ENCODE data around the gene EDN3.

Gene EDN3

DNA sequence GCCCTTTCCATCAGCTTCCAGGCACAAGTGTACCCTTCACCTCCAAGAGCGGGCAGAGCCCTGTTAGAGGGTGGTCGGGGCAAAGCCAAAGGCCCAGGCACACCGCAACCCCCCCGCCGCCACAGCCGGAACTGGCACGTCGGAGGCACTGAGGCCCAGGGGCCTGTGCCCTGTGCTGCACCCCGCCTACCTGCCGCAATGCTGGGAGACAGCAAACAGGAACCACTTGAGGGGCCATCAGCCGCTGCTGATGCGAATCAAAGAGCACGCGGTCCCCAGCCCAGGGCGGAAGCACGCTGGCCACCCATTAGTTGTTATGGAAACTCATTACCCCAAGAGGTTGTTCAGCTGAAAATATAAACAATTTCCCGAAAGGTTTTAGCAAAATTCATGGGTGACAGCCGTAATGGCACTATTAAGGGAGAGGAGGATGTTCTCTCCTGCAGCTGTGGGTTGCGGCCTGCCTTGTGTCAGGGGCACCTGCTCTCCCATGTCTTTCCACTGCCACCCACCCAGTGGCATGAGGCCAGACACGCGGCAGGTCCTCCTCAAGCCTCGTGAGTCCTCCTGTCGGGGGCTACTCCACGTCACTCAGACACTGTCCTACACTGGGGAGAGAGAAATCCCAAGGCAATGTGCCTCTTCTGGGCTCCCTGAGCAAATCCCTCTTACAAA is 65.3 kb downstream of the EDN3 start:
- no peak for DNase-seq (ENCODE audit: low read depth)

DNA sequence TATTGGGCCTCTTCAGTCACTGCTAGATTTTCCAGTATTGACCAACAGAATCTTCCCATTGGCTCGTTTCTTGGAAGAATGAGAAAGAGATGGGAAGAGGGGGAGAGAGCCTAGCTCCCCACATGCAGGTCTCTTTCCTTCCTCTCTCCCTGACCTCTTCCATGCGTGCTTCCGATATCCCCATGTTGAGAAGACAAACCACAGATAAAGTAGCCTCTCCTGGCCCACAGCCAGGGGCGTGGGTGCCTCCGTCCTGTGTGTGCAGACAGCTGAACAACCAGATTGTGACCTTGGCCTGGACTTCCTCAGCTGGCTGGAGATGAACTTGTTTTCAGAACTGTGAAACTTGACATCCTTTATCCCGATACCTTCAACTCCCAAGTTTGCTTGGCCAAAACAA is 71.0 kb downstream of the EDN3 start:
- DNase-seq (ENCODE audit: low read depth): no peak

DNA sequence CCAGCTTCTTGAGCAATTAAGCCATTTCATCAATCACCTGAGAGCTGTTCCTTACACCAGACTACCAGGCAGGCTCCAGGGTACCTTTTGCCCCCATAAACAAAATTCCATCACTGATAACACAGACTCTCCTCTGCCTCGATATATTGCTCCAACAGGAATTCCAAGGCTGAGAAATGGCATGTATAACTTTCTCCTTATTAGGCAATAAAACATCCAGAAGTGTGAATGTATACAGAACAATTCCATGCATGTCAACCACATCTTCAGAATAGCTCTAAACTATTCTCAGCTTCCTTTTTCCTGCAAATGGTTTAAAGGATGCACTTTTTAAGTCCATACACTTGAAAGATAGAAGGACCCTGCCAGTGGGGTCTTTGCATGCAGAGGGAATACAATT is 73.8 kb downstream of the EDN3 start:
- no peak for DNase-seq (ENCODE audit: low read depth)

GRCh38 chr20:59375541-59375940 is 75.1 kb downstream of the EDN3 start:
- DNase-seq (ENCODE audit: low read depth): no peak
